GM23338 (cell line): ENCODE measurements around the gene OAT. TPM values are rescaled to one million over a fixed set of nuclear protein-coding genes. Genes with fewer than 3 reads are reported as not detected.
A peak's percentile ranks its signal among the peaks of the same experiment; 100 is the strongest.

Experiments used
- ATAC-seq: fragments of 200-7000 bp; cut with Tn5 transposase; 3 replicates; pipeline ENCODE4 v1.9.1; 2020
- DNase-seq: peaks from one replicate; pipeline ENCODE4 v3.0.0-alpha.2; 2015; ENCODE audit warnings: low spot score
- H2AFZ ChIP-seq: fragments of 200-600 bp; sonication (generic); 2 replicates; pipeline ENCODE4 v1.8.0; 2016; ENCODE audit warnings: antibody characterized with exemption, mild to moderate bottlenecking, moderate library complexity
- H3F3A ChIP-seq: fragments of 200-600 bp; sonication (generic); replicated peaks from 2 replicates; pipeline ENCODE4 v1.8.0; 2017; ENCODE audit warnings: antibody characterized with exemption, mixed run types, low read depth
- H3K27ac ChIP-seq: fragments of 200-600 bp; sonication (generic); 2 replicates; pipeline ENCODE4 v1.6.1; 2016; ENCODE audit warnings: low read depth
- H3K27me3 ChIP-seq: fragments of 200-600 bp; sonication (generic); 2 replicates; pipeline ENCODE4 v1.8.0; 2016; ENCODE audit warnings: mild to moderate bottlenecking, mixed run types, moderate library complexity; ENCODE audit not compliant: insufficient read depth
- H3K36me3 ChIP-seq: fragments of 200-600 bp; sonication (generic); 2 replicates; pipeline ENCODE4 v1.8.0; 2016; ENCODE audit warnings: mild to moderate bottlenecking; ENCODE audit not compliant: insufficient read depth
- H3K4me1 ChIP-seq: fragments of 200-600 bp; sonication (generic); 2 replicates; pipeline ENCODE4 v1.8.0; 2016; ENCODE audit warnings: mild to moderate bottlenecking, moderate library complexity; ENCODE audit not compliant: insufficient read depth
- H3K4me2 ChIP-seq: fragments of 200-600 bp; sonication (generic); 2 replicates; pipeline ENCODE4 v1.7.1; 2017; ENCODE audit warnings: mixed run types
- H3K4me3 ChIP-seq: fragments of 200-600 bp; sonication (generic); 2 replicates; pipeline ENCODE4 v1.6.1; 2016; ENCODE audit warnings: mixed run types
- H3K79me2 ChIP-seq: fragments of 200-600 bp; sonication (generic); replicated peaks from 2 replicates; pipeline ENCODE4 v1.8.0; 2017; ENCODE audit warnings: mild to moderate bottlenecking; ENCODE audit not compliant: insufficient read depth
- H3K9me2 ChIP-seq: fragments of 200-600 bp; sonication (generic); 2 replicates; pipeline ENCODE4 v1.8.0; 2017; ENCODE audit not compliant: insufficient read depth
- H4K20me1 ChIP-seq: fragments of 200-600 bp; sonication (generic); replicated peaks from 2 replicates; pipeline ENCODE4 v1.8.0; 2017; ENCODE audit warnings: mild to moderate bottlenecking; ENCODE audit not compliant: insufficient read depth
- H3K27ac Mint-ChIP-seq: 2 replicates; pipeline ENCODE4 v1.8.0; 2020; ENCODE audit warnings: inconsistent platforms, mild to moderate bottlenecking, moderate library complexity, mixed read lengths
- H3K27me3 Mint-ChIP-seq: 3 replicates; pipeline ENCODE4 v1.8.0; 2022; ENCODE audit warnings: low read depth, mild to moderate bottlenecking, moderate library complexity, mixed read lengths, inconsistent platforms; ENCODE audit not compliant: insufficient read depth, poor library complexity
- H3K36me3 Mint-ChIP-seq: 3 replicates; pipeline ENCODE4 v1.8.0; 2021; ENCODE audit warnings: low read depth, mild to moderate bottlenecking, inconsistent platforms, moderate library complexity, mixed read lengths
- H3K4me1 Mint-ChIP-seq: 3 replicates; pipeline ENCODE4 v1.8.0; 2020; ENCODE audit warnings: mild to moderate bottlenecking, inconsistent platforms, mixed read lengths
- H3K4me3 Mint-ChIP-seq: 3 replicates; pipeline ENCODE4 v1.8.0; 2021; ENCODE audit warnings: moderate library complexity, mild to moderate bottlenecking, inconsistent platforms, mixed read lengths
- H3K9me3 Mint-ChIP-seq: 3 replicates; pipeline ENCODE4 v1.8.0; 2020; ENCODE audit warnings: moderate library complexity, mild to moderate bottlenecking, inconsistent platforms, mixed read lengths
- CREB1 ChIP-seq: fragments of 250-450 bp; sonication (Bioruptor Pico); IDR thresholded peaks from 2 replicates; pipeline ENCODE4 v1.5.0; 2020; ENCODE audit warnings: low read depth, mild to moderate bottlenecking, moderate library complexity
- EZH2 ChIP-seq: fragments of 200-600 bp; sonication (generic); IDR thresholded peaks from one replicate; pipeline ENCODE4 v1.8.0; 2017; ENCODE audit warnings: antibody characterized with exemption, mild to moderate bottlenecking, low read depth; ENCODE audit not compliant: unreplicated experiment
- EZH2phosphoT487 ChIP-seq: fragments of 200-600 bp; sonication (generic); IDR thresholded peaks from one replicate; pipeline ENCODE4 v1.8.1; 2018; ENCODE audit warnings: antibody characterized with exemption; ENCODE audit not compliant: unreplicated experiment
- JUNB ChIP-seq: IDR thresholded peaks from one replicate; pipeline ENCODE4 v1.6.1; 2016; ENCODE audit warnings: antibody characterized with exemption; ENCODE audit not compliant: unreplicated experiment
- NANOG ChIP-seq: IDR thresholded peaks from 2 replicates; pipeline ENCODE4 v1.6.1; 2016; ENCODE audit warnings: antibody characterized with exemption, borderline replicate concordance
- ZNF114 ChIP-seq: fragments of 250-450 bp; sonication (Bioruptor Pico); IDR thresholded peaks from 2 replicates; pipeline ENCODE4 v1.5.0; 2020; ENCODE audit warnings: mild to moderate bottlenecking, moderate library complexity
- ZNF331 ChIP-seq: fragments of 250-450 bp; sonication (Bioruptor Pico); IDR thresholded peaks from 2 replicates; pipeline ENCODE4 v1.5.0; 2020; ENCODE audit warnings: low read depth, mild to moderate bottlenecking, moderate library complexity
- polyA plus RNA-seq: library from polyadenylated mRNA; unstranded; fragments of >200 nt; fragmentation: Nextera tagmentation; extraction: Ambion mirVana; gene quantifications from 2 replicates; pipeline ENCODE4 v1.2.1, GENCODE V29; 2016
- total RNA-seq: library from RNA; depleted of rRNA; stranded (reverse); fragments of >200 nt; shearing (Covaris generic); gene quantifications from 2 replicates; pipeline ENCODE4 v1.2.3, GENCODE V29; 2014
- TF ChIP-seq, protein P1 (sequence below): IDR thresholded peaks from 2 replicates; pipeline ENCODE4 v1.6.1; 2016; ENCODE audit warnings: antibody characterized with exemption
- TF ChIP-seq, protein P2 (sequence below): IDR thresholded peaks from one replicate; pipeline ENCODE4 v1.6.1; 2018; ENCODE audit warnings: antibody characterized with exemption; ENCODE audit not compliant: unreplicated experiment
- TF ChIP-seq, protein P3 (sequence below), 2 experiments: fragments of 200-600 bp in 1 of 2; sonication (generic) in 1 of 2; conservative IDR thresholded peaks; 2 replicates each; pipeline versions ENCODE4 v1.5.1 to v1.6.1; 2016 to 2017; ENCODE audit warnings: antibody characterized with exemption in 2 of 2, low read depth in 2 of 2, mild to moderate bottlenecking in 2 of 2, moderate library complexity in 1 of 2
- TF ChIP-seq, protein P4 (sequence below): fragments of 250-450 bp; sonication (Bioruptor Pico); IDR thresholded peaks from 2 replicates; pipeline ENCODE4 v1.5.0; 2020; ENCODE audit warnings: mild to moderate bottlenecking, moderate library complexity

Gene OAT
- total and polyA plus RNA-seq, 2 experiments from 2014 or later = 131 to 139 TPM

DNA sequence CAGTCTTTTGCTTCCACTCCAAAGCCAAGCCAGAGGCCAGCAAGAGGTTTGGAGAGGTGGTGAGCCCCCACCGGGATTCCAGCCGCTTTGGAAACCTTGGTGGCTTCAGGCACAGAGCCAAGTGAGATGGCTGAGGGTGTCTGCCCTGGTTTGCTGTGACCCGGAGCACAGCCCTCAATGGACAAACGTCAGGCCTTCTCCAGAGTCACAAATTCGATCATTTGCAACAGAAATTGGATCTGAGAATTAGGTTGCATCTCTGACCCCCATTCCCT, 32.0 kb upstream of the OAT start:
- Mint-ChIP-seq H3K4me1 (peaks cover 63% of the 10 kb centered on the region), H3K27me3 (peaks cover 59% of the 10 kb centered on the region), H3K36me3 (peaks cover 12% of the 10 kb centered on the region), H3K27ac (peak overlapping the region; percentile 71; the same call in 1 of the 2 replicates), H3K4me3 (peak overlapping the region; percentile 76), H3K9me3 (no peaks in the 10 kb centered on the region)
- H3K79me2 ChIP-seq = no peaks in the 10 kb centered on the region; the same call in 1 of the 2 replicates
- peaks cover 63% of the 10 kb centered on the region for H3K4me1 ChIP-seq
- DNase-seq = no peak
- H3K4me2 ChIP-seq = peak overlapping the region; percentile 99
- no peak for ATAC-seq
- no peaks in the 10 kb centered on the region for H3K36me3 ChIP-seq
- no peaks in the 10 kb centered on the region for H3K9me2 ChIP-seq
- H3K4me3 ChIP-seq = peak overlapping the region; percentile 81
- TF ChIP-seq ZNF331 (CRISPR knock-in tag) = no peak
- TF ChIP-seq NANOG = no peak
- TF ChIP-seq EZH2phosphoT487 = no peak
- no peak for TF ChIP-seq JUNB
- TF ChIP-seq, protein P1, sequence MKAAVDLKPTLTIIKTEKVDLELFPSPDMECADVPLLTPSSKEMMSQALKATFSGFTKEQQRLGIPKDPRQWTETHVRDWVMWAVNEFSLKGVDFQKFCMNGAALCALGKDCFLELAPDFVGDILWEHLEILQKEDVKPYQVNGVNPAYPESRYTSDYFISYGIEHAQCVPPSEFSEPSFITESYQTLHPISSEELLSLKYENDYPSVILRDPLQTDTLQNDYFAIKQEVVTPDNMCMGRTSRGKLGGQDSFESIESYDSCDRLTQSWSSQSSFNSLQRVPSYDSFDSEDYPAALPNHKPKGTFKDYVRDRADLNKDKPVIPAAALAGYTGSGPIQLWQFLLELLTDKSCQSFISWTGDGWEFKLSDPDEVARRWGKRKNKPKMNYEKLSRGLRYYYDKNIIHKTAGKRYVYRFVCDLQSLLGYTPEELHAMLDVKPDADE = no peak
- TF ChIP-seq CREB1 (CRISPR knock-in tag) = no peak
- no peak for TF ChIP-seq EZH2
- TF ChIP-seq, protein P2, sequence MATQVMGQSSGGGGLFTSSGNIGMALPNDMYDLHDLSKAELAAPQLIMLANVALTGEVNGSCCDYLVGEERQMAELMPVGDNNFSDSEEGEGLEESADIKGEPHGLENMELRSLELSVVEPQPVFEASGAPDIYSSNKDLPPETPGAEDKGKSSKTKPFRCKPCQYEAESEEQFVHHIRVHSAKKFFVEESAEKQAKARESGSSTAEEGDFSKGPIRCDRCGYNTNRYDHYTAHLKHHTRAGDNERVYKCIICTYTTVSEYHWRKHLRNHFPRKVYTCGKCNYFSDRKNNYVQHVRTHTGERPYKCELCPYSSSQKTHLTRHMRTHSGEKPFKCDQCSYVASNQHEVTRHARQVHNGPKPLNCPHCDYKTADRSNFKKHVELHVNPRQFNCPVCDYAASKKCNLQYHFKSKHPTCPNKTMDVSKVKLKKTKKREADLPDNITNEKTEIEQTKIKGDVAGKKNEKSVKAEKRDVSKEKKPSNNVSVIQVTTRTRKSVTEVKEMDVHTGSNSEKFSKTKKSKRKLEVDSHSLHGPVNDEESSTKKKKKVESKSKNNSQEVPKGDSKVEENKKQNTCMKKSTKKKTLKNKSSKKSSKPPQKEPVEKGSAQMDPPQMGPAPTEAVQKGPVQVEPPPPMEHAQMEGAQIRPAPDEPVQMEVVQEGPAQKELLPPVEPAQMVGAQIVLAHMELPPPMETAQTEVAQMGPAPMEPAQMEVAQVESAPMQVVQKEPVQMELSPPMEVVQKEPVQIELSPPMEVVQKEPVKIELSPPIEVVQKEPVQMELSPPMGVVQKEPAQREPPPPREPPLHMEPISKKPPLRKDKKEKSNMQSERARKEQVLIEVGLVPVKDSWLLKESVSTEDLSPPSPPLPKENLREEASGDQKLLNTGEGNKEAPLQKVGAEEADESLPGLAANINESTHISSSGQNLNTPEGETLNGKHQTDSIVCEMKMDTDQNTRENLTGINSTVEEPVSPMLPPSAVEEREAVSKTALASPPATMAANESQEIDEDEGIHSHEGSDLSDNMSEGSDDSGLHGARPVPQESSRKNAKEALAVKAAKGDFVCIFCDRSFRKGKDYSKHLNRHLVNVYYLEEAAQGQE = no peak
- TF ChIP-seq, protein P3, sequence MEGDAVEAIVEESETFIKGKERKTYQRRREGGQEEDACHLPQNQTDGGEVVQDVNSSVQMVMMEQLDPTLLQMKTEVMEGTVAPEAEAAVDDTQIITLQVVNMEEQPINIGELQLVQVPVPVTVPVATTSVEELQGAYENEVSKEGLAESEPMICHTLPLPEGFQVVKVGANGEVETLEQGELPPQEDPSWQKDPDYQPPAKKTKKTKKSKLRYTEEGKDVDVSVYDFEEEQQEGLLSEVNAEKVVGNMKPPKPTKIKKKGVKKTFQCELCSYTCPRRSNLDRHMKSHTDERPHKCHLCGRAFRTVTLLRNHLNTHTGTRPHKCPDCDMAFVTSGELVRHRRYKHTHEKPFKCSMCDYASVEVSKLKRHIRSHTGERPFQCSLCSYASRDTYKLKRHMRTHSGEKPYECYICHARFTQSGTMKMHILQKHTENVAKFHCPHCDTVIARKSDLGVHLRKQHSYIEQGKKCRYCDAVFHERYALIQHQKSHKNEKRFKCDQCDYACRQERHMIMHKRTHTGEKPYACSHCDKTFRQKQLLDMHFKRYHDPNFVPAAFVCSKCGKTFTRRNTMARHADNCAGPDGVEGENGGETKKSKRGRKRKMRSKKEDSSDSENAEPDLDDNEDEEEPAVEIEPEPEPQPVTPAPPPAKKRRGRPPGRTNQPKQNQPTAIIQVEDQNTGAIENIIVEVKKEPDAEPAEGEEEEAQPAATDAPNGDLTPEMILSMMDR (conservative IDR thresholded peaks at IDR 0.05; ENCODE audit: low read depth in 2 of 2) = no peak
- TF ChIP-seq ZNF114 = no peak
- TF ChIP-seq, protein P4, sequence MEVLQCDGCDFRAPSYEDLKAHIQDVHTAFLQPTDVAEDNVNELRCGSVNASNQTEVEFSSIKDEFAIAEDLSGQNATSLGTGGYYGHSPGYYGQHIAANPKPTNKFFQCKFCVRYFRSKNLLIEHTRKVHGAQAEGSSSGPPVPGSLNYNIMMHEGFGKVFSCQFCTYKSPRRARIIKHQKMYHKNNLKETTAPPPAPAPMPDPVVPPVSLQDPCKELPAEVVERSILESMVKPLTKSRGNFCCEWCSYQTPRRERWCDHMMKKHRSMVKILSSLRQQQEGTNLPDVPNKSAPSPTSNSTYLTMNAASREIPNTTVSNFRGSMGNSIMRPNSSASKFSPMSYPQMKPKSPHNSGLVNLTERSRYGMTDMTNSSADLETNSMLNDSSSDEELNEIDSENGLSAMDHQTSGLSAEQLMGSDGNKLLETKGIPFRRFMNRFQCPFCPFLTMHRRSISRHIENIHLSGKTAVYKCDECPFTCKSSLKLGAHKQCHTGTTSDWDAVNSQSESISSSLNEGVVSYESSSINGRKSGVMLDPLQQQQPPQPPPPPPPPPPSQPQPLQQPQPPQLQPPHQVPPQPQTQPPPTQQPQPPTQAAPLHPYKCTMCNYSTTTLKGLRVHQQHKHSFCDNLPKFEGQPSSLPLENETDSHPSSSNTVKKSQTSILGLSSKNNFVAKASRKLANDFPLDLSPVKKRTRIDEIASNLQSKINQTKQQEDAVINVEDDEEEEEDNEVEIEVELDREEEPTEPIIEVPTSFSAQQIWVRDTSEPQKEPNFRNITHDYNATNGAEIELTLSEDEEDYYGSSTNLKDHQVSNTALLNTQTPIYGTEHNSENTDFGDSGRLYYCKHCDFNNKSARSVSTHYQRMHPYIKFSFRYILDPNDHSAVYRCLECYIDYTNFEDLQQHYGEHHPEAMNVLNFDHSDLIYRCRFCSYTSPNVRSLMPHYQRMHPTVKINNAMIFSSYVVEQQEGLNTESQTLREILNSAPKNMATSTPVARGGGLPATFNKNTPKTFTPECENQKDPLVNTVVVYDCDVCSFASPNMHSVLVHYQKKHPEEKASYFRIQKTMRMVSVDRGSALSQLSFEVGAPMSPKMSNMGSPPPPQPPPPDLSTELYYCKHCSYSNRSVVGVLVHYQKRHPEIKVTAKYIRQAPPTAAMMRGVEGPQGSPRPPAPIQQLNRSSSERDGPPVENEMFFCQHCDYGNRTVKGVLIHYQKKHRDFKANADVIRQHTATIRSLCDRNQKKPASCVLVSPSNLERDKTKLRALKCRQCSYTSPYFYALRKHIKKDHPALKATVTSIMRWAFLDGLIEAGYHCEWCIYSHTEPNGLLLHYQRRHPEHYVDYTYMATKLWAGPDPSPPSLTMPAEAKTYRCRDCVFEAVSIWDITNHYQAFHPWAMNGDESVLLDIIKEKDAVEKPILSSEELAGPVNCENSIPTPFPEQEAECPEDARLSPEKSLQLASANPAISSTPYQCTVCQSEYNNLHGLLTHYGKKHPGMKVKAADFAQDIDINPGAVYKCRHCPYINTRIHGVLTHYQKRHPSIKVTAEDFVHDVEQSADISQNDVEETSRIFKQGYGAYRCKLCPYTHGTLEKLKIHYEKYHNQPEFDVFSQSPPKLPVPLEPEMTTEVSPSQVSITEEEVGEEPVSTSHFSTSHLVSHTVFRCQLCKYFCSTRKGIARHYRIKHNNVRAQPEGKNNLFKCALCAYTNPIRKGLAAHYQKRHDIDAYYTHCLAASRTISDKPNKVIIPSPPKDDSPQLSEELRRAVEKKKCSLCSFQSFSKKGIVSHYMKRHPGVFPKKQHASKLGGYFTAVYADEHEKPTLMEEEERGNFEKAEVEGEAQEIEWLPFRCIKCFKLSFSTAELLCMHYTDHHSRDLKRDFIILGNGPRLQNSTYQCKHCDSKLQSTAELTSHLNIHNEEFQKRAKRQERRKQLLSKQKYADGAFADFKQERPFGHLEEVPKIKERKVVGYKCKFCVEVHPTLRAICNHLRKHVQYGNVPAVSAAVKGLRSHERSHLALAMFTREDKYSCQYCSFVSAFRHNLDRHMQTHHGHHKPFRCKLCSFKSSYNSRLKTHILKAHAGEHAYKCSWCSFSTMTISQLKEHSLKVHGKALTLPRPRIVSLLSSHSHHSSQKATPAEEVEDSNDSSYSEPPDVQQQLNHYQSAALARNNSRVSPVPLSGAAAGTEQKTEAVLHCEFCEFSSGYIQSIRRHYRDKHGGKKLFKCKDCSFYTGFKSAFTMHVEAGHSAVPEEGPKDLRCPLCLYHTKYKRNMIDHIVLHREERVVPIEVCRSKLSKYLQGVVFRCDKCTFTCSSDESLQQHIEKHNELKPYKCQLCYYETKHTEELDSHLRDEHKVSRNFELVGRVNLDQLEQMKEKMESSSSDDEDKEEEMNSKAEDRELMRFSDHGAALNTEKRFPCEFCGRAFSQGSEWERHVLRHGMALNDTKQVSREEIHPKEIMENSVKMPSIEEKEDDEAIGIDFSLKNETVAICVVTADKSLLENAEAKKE (CRISPR knock-in tag) = no peak
- H4K20me1 ChIP-seq = peaks cover 5% of the 10 kb centered on the region; the same call in 1 of the 2 replicates
- 0 out of 2 replicates have a peak overlapping the region, but pooled peaks have one; percentile 83 for H3K27ac ChIP-seq
- H3F3A ChIP-seq = peaks cover 29% of the 10 kb centered on the region
- H2AFZ ChIP-seq = peak overlapping the region; percentile 77
- peaks cover 51% of the 10 kb centered on the region for H3K27me3 ChIP-seq
